ENCODE data around the gene FOSL1.
"Not testable (repeated sequence)": the region's sequence is repeated elsewhere in the genome, so short reads cannot be mapped to it uniquely, and the experiment has no call there.

Gene FOSL1

DNA sequence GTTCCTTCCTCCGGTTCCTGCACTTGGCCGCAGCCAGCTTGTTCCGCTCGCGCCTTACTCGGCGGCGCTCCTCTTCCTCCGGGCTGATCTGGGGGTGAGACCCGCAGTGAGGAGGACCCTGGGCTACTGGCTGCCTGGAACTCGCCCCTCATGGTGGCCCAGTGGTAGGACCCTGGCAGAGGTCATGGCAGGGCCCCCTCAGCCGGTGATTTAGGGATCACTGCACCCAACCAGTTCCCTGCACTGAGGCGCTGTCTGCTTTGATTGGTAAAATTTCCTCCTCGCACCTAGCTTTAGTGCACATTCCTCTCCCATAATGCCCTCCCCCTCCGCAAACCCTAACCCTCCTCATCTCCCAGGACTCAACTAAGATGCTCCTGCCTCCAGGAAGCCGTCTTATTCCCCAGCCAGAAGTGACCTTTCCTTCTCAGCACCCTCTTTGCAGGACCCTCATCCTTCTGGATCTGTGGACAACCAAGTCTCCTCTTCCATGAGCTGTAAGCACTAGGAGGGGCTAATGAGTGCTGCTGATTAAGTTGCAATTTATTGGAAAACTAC is 6.1 kb downstream of the FOSL1 start:
- DNase-seq: no peak

GRCh38 chr11:65892661-65893317 is 7.4 kb downstream of the FOSL1 start:
- no peak for DNase-seq

DNA sequence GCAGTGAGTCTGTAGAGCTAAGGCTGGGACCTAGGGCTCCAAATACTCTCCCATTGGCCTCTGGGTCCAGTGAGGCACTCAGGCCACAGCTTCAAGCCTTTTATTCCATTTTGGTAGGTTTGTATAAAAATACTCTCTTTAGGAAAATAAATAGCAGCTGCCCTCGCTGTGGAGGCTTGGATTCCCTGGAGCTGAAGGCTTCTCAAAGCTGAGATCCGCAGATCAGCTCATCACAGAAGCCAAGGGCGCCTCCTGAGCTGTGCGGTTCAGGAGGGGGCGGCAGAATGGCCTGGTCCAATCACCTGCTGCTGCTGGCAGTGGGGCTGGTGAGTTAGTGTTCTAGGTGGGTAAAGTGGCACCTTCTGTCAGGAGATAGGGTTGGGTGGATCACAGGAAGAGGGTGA is 8.0 kb downstream of the FOSL1 start:
- DNase-seq: not testable (repeated sequence)

- DNase-seq: peak; percentile 29
Measured at GRCh38 chr11:65891219-65892136, 8.7 kb downstream of the FOSL1 start.

DNA sequence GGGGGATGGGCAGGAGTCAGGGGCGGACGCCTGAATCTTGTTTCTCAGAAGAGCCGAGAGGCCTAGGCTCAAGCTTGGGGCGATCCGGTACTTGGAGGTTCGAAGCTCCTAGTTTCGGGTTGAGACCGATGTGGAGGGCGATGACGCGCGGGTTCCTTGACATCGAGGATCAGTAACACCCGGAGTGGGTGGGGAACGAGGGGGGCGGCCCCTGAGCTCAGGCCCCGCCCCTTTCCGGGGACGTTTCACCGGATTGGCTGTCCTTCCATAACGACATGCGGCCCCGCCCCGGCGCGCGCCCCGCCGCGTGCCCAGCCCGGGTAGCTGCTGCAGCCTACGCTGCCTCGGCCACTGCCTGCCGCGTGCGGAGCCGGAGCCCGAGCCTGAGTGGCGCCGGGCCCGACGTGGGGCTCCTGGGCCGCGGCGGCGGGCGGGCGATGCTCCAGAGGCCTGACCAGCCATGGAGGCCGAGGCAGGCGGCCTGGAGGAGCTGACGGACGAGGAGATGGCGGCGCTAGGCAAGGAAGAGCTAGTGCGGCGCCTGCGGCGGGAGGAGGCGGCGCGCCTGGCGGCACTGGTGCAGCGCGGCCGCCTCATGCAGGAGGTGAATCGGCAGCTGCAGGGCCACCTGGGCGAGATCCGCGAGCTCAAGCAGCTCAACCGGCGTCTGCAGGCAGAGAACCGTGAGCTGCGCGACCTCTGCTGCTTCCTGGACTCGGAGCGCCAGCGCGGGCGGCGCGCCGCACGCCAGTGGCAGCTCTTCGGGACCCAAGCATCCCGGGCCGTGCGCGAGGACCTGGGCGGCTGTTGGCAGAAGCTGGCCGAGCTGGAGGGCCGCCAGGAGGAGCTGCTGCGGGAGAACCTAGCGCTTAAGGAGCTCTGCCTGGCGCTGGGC is 9.6 kb downstream of the FOSL1 start, which contains the start of gene CCDC85B:
TSS of gene CCDC85B (plus strand) at position 350 of the 895 bp plus-strand sequence. CDS start at position 461, 111 bp downstream.
- DNase-seq: peak; percentile 96

DNA sequence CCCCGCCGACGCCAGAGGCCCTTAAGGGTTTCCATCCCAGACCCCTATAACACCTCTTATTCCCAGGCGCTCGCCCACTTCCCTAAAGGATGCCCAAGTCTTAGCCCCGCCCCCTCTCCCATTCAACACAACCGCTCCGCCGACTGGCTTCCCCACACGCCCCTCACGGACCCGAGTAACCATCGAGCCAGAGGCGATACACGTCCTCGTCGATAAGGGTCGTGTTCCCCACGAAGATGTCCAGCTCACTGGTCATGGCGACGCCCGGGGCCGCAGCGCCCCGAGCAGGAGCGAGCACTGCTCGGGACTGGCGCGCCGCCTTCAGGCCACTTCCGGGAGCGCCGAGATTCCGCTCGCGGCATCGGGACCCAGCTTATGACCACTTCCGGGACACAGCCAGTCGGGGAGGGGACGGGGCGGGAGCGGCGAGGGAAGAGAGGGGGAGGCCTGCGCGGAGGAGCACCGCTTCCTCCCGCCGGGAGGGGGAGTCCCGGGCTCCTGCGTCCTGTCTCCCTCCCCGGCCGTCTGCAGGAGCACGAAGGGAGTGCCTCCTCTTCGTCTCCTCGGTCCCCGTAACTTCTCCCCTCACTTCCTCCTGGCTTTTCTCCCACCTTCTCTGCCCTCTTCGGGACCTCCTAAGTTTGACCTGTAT is 11.9 kb downstream of the FOSL1 start, which contains the start of gene FIBP:
TSS of gene FIBP (minus strand) at position 309 of the 652 bp plus-strand sequence. CDS start at position 256, 53 bp downstream.
- peak; percentile 98 for DNase-seq

- DNase-seq: no peak
Measured at GRCh38 chr11:65887723-65888162, 12.4 kb downstream of the FOSL1 start.

DNA sequence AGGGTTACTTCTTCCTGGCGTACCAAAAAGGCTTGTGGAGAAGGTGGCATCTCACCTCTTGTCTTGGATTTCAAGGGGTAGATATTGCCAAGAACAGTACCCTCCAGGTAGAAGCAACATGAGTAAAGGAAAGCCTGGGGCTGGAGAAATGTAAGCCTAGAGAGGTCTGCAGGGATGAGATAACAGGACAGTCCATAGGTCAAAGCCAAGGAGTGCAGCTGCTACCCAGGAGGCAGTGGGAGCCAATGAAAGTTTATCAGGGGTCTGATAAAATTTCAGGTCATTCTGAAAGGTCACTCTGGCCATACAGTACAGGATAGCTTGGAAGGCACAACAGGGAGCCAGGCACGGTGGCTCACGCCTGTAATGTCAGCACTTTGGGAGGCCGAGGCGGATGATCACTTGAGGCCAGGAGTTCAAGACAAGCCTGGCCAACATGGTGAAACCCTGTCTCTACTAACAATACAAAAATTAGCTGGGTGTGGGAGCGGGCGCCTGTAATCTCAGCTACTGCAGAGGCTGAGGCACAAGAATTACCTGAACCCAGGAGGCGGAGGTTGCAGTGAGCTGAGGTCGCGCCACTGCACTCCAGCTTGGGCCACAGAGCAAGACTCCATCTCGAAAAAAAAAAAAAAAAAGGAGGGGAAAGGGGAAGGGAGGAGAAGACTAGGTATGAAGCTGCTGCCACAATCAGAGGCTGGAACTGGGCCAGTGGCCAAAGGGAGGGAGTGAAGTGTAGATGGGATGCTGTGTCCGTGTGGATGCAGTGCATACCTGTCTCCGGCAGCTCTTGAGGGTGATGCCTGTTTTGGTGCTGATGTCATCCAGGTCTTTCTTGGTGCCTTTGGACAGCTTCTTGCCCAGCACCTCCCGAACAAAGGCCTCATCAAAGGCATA is 13.1 kb downstream of the FOSL1 start:
- no peak for DNase-seq

- DNase-seq: no peak
Measured at GRCh38 chr11:65885808-65886536, 14.2 kb downstream of the FOSL1 start.

GRCh38 chr11:65885231-65885630 is 15.0 kb downstream of the FOSL1 start:
- DNase-seq: no peak

DNA sequence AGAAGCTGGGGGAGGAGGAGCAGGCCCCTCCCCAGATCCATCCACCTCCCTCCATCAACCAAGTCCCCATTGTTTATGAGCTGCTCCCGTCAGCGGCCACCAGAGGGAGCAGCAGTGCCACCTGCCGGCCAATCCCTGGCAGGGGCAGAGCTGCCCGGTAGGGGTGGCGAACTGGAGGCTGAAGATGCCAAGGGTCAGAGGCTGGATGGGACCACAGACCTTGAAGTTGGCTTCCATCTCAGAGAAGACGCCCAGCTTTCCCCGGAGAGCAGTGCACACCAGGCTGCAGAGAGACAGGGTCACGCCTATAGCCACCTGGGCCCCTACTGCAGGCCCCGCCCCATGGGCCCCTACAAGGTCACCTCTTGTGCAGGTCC is 15.5 kb downstream of the FOSL1 start:
- DNase-seq: peak; percentile 85

DNA sequence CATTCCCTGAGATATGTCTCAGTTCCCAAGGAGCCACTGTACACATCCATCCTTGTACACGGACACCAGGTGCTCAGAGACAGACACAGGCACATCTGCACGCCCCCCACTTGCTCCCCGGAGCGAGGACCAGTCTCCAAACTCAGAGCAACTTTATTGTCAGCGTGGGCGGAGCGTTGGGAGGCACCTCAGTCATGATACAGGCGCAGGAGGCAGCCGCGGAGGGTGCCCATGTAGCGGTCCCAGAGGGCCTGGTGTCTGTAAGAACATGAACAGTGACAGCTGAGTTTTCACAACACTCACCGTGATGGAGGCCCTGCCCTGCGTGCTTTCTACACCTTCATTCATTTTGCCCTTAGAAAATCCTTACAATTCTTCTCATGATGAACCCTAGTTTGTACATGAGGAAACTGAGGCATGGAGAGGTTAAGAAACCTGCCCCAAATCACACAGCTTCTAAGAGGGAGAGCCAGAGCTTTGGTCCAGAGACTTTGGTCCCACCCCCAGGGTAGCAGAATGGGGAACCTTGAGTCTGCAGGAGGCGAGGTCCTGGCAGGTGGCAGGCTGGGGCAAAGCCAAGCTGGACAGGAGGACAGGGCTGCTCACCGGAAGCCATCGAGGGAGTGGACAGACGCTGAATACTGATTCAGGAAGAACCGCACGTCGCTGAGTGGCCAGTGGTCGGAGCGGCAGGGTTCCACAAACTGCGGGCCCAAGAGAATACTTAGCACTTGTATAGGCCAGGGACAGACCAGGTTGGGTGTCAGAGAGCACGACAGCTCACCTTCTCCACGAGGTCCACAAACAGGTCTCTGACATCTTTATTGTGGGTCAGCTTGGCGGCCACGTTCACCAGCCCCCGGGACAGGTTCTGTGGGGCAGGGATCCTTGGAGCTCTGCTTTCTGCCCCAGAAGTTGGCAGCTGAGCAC is 16.1 kb downstream of the FOSL1 start:
- no peak for DNase-seq

- no peak for DNase-seq
Measured at GRCh38 chr11:65883058-65883761, 17.0 kb downstream of the FOSL1 start.

- no peak for DNase-seq
Measured at GRCh38 chr11:65882120-65883057, 17.8 kb downstream of the FOSL1 start.

GRCh38 chr11:65880844-65881421 is 19.3 kb downstream of the FOSL1 start:
- DNase-seq: no peak

DNA sequence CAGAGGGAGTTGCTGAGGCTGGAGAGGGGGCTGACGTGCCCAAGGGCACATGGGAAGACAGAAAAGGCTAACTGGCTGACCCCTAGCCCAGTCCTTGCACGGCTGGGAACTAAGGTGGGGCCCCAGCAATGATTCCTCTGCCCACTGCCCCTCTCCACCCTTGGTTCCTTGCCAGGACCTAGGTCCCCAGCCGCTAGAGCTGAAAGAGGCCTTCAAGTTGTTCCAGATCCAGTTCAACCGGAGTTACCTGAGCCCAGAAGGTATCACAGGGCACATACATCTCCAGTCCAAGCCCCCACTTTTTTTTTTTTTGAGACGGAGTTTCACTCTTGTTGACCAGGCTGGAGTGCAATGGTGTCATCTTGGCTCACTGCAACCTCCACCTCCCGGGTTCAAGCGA is 20.2 kb downstream of the FOSL1 start:
- no peak for DNase-seq

- no peak for DNase-seq
Measured at GRCh38 chr11:65879617-65880016, 20.6 kb downstream of the FOSL1 start, which contains the start of gene CTSW. CTSW (plus strand) TSS chr11:65879837; CDS start chr11:65879855, 18 bp downstream.
